ENCODE measurements around the gene ADK.

DNA sequence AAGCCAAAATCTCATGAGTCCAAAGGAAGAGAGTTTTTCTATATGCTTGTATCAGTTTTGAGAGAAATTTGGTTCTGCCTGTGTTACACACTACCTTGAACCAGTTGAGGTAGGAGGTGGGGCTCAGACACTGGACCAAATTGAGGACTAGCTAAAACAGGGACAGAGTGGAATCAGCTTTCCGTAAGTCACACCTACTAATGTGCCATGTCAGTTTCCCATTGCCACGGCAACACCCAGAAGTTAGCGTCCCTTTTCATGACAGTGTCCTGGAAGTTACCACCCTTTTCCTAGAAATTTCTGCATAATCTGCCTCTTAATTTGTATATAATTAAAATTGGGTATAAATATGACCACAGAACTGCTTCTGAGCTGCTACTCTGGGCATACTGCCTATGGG is 9.0 kb downstream of the ADK start:
- TF ChIP-seq, protein P1, sequence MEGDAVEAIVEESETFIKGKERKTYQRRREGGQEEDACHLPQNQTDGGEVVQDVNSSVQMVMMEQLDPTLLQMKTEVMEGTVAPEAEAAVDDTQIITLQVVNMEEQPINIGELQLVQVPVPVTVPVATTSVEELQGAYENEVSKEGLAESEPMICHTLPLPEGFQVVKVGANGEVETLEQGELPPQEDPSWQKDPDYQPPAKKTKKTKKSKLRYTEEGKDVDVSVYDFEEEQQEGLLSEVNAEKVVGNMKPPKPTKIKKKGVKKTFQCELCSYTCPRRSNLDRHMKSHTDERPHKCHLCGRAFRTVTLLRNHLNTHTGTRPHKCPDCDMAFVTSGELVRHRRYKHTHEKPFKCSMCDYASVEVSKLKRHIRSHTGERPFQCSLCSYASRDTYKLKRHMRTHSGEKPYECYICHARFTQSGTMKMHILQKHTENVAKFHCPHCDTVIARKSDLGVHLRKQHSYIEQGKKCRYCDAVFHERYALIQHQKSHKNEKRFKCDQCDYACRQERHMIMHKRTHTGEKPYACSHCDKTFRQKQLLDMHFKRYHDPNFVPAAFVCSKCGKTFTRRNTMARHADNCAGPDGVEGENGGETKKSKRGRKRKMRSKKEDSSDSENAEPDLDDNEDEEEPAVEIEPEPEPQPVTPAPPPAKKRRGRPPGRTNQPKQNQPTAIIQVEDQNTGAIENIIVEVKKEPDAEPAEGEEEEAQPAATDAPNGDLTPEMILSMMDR (IDR thresholded peaks at IDR 0.05; ENCODE audit: low read depth, low read length), result no peak
- TF ChIP-seq EZH2phosphoT487 (IDR thresholded peaks at IDR 0.05; ENCODE audit: low read depth), result no peak

All from OCI-LY3 (cell line).